ENCODE measurements around the gene ZNF646.
"Not testable (repeated sequence)": the region's sequence is repeated elsewhere in the genome, so short reads cannot be mapped to it uniquely, and the experiment has no call there.

The ZNF646 gene

GRCh38 chr16:31085873-31086628, 11.8 kb downstream of the ZNF646 start:
- DNase-seq: no peak

DNA sequence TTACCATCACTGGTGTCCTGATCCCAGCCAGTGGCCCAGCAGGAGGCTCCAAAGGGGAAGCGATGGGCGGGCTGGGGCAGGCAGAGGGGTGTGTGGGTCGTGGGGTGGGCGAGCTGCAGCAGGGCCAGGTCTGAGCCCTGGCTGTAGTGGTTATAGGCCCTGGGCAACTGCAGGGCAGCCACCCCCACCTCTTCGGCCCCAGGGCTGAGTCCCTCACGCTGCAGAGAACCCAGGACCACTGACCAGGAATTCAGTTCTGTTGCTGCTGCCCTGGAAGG, 12.3 kb downstream of the ZNF646 start:
- DNase-seq: no peak

GRCh38 chr16:31087481-31087880, 13.3 kb downstream of the ZNF646 start:
- DNase-seq: no peak

DNA sequence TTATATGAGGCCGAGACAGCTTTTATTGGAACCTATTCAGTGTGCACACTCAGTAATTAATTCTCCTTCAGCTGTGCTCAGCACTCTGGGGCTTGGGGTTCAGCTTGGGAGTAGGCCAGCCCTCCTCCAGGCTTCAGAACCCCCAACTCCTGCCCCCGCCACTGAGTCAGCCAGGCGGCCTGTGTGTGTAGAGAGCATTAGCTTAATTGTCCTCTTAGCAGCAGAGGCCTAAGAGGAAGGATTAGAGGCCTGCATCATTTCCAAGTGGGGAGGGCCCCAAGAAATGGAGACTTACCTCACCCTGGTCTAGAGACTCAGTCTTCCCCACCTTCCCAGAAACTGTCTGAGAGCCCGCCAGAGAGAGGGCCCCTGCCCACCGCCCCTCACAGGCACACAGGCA, 13.7 kb downstream of the ZNF646 start:
- DNase-seq: no peak

DNA sequence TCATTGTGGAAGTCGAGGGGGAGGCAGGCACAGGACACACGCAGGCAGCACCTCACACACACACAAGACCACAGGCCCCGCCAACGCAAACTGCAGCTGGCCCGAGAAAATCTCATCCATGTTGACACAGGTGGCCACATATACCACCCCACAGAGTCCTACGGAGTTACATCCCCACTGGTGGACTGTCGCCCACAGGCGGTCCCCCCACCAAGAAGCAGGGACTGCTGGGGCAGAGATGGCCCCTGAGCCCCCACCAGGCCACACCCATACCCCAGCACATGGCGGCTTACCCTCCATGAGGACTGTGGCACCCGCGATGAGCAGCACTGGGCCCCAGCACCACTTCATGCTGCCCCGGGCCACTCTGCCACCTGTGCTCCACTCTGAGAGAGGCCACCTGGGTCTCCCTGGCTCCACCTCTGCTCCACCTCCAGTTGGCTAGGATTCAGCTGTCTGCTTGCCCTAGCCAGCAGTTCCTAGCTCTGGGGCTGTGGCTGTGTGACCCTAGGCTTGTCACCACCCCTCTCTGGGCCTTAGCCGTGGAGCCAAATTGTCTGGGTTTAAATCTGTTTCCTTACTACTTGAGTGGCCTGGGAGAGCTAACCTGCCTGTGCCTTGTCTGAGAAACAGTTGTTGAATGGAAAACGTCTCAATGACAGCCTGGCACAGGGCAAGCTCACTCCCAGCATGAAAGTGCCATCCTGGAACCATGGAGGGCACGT, 14.4 kb downstream of the ZNF646 start, which contains the start of gene PRSS53:
PRSS53 (minus strand) TSS at position 485 of the 725 bp plus-strand sequence; CDS start at position 351, 134 bp downstream.
- DNase-seq: no peak

GRCh38 chr16:31089199-31089598, 15.0 kb downstream of the ZNF646 start:
- DNase-seq: no peak

DNA sequence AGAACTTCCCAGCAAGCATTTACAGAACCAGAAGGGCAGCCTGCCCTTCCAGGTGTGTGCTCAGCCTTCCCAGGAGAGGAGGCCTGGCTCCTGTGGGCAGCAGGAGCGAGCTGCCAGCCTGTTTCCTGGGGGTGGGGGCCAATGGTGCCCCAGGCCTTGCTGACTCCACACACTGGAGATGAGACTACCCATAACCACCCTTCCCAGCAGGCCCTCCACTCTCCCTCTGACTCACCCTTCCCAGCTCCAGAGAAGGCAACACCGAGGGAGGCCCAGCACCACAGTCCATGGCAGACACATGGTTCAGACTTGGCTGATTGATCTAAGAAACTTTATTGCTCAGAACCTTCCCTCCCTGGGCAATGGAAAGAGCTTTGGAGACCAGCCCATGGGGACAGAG, 16.3 kb downstream of the ZNF646 start:
- no peak for DNase-seq

- DNase-seq: no peak
Observed at GRCh38 chr16:31092330-31092729, 18.1 kb downstream of the ZNF646 start.

- no peak for DNase-seq
Observed at GRCh38 chr16:31093132-31093703, 19.0 kb downstream of the ZNF646 start.

DNA sequence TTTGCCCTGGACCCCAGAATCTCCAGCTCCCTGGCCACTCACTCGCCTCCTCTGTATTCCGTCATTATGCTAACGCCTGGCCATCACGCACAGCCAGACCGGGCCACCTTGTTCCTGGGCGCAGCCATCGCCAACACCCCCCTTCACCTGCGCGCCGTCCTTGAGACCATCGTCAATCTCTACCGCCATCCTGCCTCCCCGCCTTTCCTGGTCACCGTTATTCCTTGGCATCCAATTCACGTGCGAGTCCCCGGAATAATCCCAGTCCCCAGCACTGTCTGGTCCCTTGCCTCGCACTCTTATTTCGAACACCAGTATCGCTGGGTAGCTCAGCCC, 19.8 kb downstream of the ZNF646 start:
- no peak for DNase-seq

- peak; percentile 95 to 96 for DNase-seq
Observed at GRCh38 chr16:31094424-31095120, 20.4 kb downstream of the ZNF646 start, which contains the start of gene VKORC1. TSS of gene VKORC1 (minus strand) at chr16:31094797. CDS start at chr16:31094729, 68 bp downstream.

DNA sequence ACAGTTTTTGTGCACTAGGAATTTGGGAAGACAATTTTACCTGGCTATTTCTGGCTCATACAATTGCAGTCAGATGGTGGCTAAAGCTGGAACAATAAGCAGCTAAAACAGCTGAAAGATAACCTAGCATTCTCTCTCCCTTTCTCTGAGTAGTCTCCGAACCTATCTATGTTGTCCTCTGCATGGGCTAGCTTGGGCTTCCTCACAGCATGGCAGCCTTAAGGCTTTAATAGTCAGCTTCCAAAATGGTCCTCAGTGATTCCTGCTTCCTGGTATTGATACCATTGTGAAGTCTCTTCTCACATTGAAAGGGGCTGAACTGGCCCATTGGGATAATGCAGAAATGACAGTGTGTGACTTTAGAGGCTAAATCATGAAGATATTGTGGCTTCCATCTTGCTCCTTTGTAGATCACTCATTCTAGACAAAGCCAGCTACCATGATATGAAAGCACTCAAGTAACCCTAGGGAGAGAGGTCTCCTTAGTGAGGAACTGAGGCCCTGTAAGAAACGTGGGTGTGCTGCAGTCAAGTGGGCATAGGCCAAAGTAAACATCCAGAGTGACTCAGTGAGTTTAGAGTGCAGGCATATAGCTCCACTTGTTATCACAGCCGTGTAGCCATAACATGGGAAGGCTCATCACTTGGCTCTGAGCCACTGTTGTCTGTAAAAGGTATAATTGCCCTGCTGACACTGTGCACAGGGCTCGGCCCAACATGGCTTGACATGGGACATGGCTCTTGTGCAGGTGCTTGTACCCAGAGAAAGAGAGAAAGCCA, 25.8 kb downstream of the ZNF646 start:
- no peak for DNase-seq

DNA sequence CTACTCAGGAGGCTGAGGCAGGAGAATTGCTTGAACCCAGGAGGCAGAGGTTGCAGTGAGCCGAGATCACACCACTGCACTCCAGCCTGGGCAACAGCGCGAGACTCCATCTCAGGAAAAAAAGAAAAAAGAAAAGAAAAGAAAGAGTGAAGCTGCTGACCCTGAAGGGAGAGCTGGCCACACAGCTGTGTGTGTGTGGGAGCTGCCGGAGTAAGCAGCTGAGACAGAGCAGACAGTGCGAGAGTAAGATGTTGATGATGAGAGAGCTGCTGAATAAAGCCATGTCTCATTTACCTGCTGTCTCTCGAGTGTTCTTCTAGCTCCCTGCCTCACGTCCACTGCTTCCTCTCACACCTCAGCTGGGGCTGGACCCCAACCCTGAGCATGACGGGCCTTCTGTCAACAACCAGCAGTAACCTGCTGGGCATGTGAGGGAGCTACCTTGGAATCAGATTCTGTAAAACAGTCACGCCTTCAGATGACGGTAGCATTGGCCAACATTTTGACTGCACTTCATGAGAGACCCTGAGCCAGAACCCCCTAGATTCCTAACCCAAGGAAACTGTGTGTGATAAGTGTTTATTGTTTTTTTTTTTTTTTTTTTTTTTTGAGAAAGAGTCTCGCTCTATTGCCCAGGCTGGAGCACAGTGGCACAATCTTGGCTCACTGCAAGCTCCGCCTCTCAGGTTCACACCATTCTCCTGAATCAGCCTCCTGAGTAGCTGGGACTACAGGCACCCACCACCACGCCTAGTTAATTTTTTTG, 26.8 kb downstream of the ZNF646 start:
- DNase-seq: not testable (repeated sequence)

GRCh38 chr16:31105677-31106213, 31.5 kb downstream of the ZNF646 start:
- peak; percentile 78 to 80 for DNase-seq

DNA sequence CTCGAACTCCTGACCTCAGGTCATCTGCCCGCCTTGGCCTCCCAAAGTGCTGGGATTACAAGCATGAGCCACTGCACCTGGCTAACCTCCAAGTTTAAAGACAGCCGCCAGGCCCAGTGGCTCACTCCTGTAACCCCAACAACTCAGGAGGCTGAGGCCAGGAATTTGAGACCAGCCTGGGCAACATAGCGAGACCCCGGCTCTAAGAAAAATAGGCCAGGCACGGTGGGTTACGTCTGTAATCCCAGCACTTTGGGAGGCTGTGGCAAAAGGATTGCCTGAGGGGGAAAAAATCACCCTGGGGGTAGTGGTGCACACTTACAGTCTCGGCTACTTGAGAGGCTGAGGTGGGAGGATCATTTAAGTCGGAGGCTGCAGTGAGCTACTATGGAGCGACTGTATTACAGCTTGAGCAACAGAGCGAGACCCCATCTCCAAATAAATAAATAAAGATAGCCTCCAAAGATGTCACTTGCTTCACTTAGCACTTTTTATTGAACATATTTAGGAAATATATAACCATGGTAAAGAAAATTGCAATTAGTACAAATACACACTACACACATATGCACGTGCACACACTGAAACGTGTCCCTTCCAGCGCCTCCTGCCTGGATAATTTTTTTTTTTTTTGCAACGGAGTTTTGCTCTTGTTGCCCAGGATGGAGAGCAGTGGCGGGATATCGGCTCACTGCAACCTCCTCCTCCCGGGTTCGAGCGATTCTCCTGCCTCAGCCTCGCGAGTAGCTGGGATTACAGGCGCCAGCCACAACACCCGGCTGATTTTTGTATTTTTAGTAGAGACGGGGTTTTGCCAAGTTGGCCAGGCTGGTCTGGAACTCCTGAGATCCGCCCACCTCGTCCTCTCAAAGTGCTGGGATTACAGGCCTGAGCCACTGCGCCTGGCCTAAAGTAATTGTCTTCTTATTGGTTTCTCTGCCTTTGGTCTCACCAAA, 32.6 kb downstream of the ZNF646 start:
- DNase-seq: no peak

- DNase-seq: no peak
Observed at GRCh38 chr16:31107465-31107867, 33.2 kb downstream of the ZNF646 start.

GRCh38 chr16:31108035-31108793, 34.0 kb downstream of the ZNF646 start, which contains the start of gene BCKDK:
TSS of gene BCKDK (plus strand) at chr16:31108386. CDS start at chr16:31109224, 838 bp downstream.
- peak; percentile 62 to 72 for DNase-seq

- no peak for DNase-seq
Observed at GRCh38 chr16:31108794-31109558, 34.8 kb downstream of the ZNF646 start.

DNA sequence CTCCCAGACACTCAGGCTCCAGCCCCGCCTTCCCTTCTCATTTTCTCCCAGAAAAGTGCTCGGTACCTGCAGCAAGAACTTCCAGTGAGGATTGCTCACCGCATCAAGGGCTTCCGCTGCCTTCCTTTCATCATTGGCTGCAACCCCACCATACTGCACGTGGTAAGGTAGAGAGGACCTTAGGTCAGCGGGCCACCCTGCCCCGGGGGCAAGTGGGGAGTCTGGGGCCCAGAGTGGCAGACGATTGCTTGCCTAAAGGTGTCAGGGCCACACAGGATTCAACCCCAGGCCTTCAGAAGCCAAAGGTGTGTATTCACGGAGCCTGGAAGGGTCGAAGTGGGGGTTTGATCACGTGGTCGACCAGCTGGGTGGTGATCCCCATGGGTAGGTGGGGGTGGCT, 35.4 kb downstream of the ZNF646 start:
- no peak for DNase-seq
